NCI-H526 treated with DMSO at 0.1 percent for 48 hours (cell line): ENCODE data around the gene SPATA2L.

ENCODE experiments used
- DNase-seq: peaks from one replicate; lab custom pipeline; 2025; lab: John Stamatoyannopoulos, UW

Gene SPATA2L

GRCh38 chr16:89727406-89728120 is 26.1 kb upstream of the SPATA2L start:
- no peak for DNase-seq

GRCh38 chr16:89723279-89724250 is 22.1 kb upstream of the SPATA2L start:
- DNase-seq: no peak

GRCh38 chr16:89722392-89723278 is 21.1 kb upstream of the SPATA2L start:
- no peak for DNase-seq

- no peak for DNase-seq
These were observed 20.3 kb upstream of the SPATA2L start for GRCh38 chr16:89721546-89722391.

- peak; percentile 58 for DNase-seq
These were observed 19.5 kb upstream of the SPATA2L start, which contains the start of the genes VPS9D1 and ZNF276 for GRCh38 chr16:89720813-89721545. Gene VPS9D1 (minus strand): TSS chr16:89720898. CDS start chr16:89720861, 37 bp downstream. Gene ZNF276 (plus strand): TSS chr16:89721537. CDS start chr16:89721641, 104 bp downstream.

- DNase-seq: no peak
These were observed 19.0 kb upstream of the SPATA2L start for GRCh38 chr16:89720551-89720812.

GRCh38 chr16:89717688-89718505 is 16.4 kb upstream of the SPATA2L start:
- DNase-seq: no peak

GRCh38 chr16:89716916-89717687 is 15.6 kb upstream of the SPATA2L start:
- DNase-seq: no peak

- no peak for DNase-seq
These were observed 15.0 kb upstream of the SPATA2L start for GRCh38 chr16:89716493-89716892.

- no peak for DNase-seq
These were observed 10.8 kb upstream of the SPATA2L start for GRCh38 chr16:89712274-89712781.

- no peak for DNase-seq
These were observed 10.2 kb upstream of the SPATA2L start for GRCh38 chr16:89711601-89712273.

- no peak for DNase-seq
These were observed 9.4 kb upstream of the SPATA2L start for GRCh38 chr16:89710709-89711564.

- DNase-seq: no peak
These were observed 8.4 kb upstream of the SPATA2L start for GRCh38 chr16:89709716-89710432.

- no peak for DNase-seq
These were observed 7.7 kb upstream of the SPATA2L start for GRCh38 chr16:89709166-89709565.

- no peak for DNase-seq
These were observed 7.0 kb upstream of the SPATA2L start for GRCh38 chr16:89708481-89708931.

- no peak for DNase-seq
These were observed 6.2 kb upstream of the SPATA2L start for GRCh38 chr16:89707695-89708094.
